GM12864 (cell line): Measurements from ENCODE around the gene RAPGEF2.

Experiments
- DNase-seq: peaks from one replicate; pipeline ENCODE4 v3.0.0-alpha.2; 2011; ENCODE audit warnings: low read depth
- H3K4me3 ChIP-seq: 2 replicates; pipeline ENCODE4 v1.5.1; 2011; ENCODE audit warnings: mild to moderate bottlenecking, low read depth, low read length, control low read depth
- CTCF ChIP-seq: IDR thresholded peaks from 2 replicates; pipeline ENCODE4 v1.5.1; 2011; ENCODE audit warnings: low read depth, mild to moderate bottlenecking, moderate library complexity, low read length, control low read depth, inconsistent platforms; ENCODE audit errors: missing control alignments

Gene RAPGEF2

GRCh38 chr4:159238631-159239030 is 135.8 kb downstream of the RAPGEF2 start:
- no peak for TF ChIP-seq CTCF

GRCh38 chr4:159239629-159240028 is 136.8 kb downstream of the RAPGEF2 start:
- no peak for TF ChIP-seq CTCF
- DNase-seq: no peak
- H3K4me3 ChIP-seq: no peak overlapping the region

More at GRCh38 chr4:159238631-159239030, 135.8 kb downstream of the RAPGEF2 start:
- DNase-seq: no peak
- no peak overlapping the region for H3K4me3 ChIP-seq

GRCh38 chr4:159240046-159240445 is 137.2 kb downstream of the RAPGEF2 start:
- no peak overlapping the region for H3K4me3 ChIP-seq
- no peak for DNase-seq
- TF ChIP-seq CTCF: no peak

- no peak for TF ChIP-seq CTCF
- DNase-seq: no peak
- H3K4me3 ChIP-seq: no peak overlapping the region
These were observed 137.8 kb downstream of the RAPGEF2 start for GRCh38 chr4:159240687-159241086.

GRCh38 chr4:159242427-159242826 is 139.5 kb downstream of the RAPGEF2 start:
- no peak for TF ChIP-seq CTCF
- H3K4me3 ChIP-seq: no peak overlapping the region
- DNase-seq: no peak

GRCh38 chr4:159248384-159249178 is 145.7 kb downstream of the RAPGEF2 start:
- DNase-seq: no peak
- no peak for TF ChIP-seq CTCF
- no peak overlapping the region for H3K4me3 ChIP-seq
